ENCODE measurements around the gene CFAP61. TPM values are rescaled to one million over a fixed set of nuclear protein-coding genes. Genes with fewer than 3 reads are reported as not detected.
A peak's percentile ranks its signal among the peaks of the same experiment; 100 is the strongest.

Gene CFAP61
- total RNA-seq, 1 donor from 2014 or later = not detected

GRCh38 chr20:20060234-20060998 is 8.1 kb downstream of the CFAP61 start:
- Mint-ChIP-seq H3K27me3 (ENCODE audit: insufficient read depth) (peaks cover 15% of the 10 kb centered on the region), H3K4me1 (ENCODE audit: low read depth) (no peaks in the 10 kb centered on the region), H3K4me3 (no peak overlapping the region), H3K36me3 (ENCODE audit: low read depth) (no peaks in the 10 kb centered on the region), H3K9me3 (no peaks in the 10 kb centered on the region), H3K27ac (no peak overlapping the region)
- intact Hi-C loops (cut with micrococcal nuclease) = no loop called here
- no peak for DNase-seq (ENCODE audit: low spot score)

GRCh38 chr20:20063941-20064702 is 11.8 kb downstream of the CFAP61 start:
- Mint-ChIP-seq H3K36me3 (ENCODE audit: low read depth) (no peaks in the 10 kb centered on the region), H3K27me3 (ENCODE audit: insufficient read depth) (peaks cover 9% of the 10 kb centered on the region), H3K27ac (no peak overlapping the region), H3K4me1 (ENCODE audit: low read depth) (no peaks in the 10 kb centered on the region), H3K9me3 (no peaks in the 10 kb centered on the region), H3K4me3 (no peak overlapping the region)
- no peak for DNase-seq (ENCODE audit: low spot score)
- intact Hi-C loops (cut with micrococcal nuclease) = no loop called here

DNA sequence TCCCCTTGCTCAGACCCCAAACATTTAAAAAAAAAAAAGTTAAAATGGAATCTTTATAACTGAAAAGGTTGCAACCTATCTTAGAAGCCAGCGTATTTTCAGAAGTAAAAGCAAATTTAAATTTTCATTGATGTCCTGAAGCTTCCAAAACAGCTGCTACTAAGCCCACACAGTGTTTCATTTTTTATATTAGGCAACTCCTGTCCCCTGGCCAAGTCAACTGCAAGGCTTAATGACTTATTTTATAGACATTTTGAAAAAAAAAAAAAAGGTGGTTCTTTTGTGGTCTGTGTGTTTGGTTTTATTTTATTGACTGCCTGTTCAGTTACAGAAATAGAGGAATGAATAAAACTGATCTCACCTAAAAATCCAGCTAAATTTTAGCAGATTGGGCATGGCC is 13.0 kb downstream of the CFAP61 start:
- H3K27ac Mint-ChIP-seq = no peak overlapping the region
- H3K4me3 Mint-ChIP-seq = no peak overlapping the region
- no peaks in the 10 kb centered on the region for H3K36me3 Mint-ChIP-seq (ENCODE audit: low read depth)
- no peaks in the 10 kb centered on the region for H3K9me3 Mint-ChIP-seq
- H3K27me3 Mint-ChIP-seq (ENCODE audit: insufficient read depth) = peaks cover 9% of the 10 kb centered on the region
- DNase-seq (ENCODE audit: low spot score) = no peak
- H3K4me1 Mint-ChIP-seq (ENCODE audit: low read depth) = no peaks in the 10 kb centered on the region
- intact Hi-C loops (cut with micrococcal nuclease) = no loop called here

DNA sequence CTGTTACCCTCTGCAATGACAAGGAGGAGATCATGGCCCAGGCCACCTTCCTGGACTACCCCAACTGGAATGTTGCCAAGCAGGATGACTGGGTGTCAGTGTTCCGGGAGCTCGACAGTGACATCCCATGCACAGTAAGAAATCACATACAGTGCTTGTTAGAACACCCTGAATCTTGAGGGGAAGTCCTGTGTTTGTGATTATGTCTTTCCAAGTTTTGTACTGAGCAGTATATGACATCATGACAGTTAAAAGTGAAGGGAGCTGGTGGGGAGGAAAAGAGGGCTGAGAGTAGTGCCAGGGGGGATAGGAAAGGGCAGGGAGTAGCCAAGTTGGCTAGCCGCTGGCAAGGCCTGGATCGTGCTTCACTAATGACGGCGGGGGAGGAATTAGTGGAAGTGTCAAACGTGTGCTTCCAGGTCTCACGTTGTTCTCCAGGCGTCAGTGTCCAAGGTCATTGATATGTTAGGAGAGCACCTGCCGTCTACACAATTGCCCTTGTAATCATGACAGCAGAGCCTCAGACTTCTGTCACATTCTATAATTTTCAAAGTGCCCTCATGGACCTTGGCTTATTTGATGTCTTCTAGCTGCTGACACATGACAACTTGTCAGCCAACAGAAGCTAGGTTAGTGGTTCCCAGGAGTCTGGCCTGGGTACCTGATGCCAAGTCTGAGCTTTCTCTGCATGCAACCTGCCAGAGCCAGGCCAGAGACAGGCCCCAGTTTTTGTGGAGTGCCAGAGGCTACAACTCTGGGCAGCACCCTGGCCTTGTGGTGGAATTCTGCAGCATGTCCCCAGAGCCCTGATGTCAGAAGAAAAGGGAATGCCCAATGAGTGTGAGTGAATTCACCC is 18.8 kb downstream of the CFAP61 start:
- DNase-seq (ENCODE audit: low spot score) = no peak
- peaks cover 4% of the 10 kb centered on the region for H3K27me3 Mint-ChIP-seq (ENCODE audit: insufficient read depth)
- H3K27ac Mint-ChIP-seq = no peak overlapping the region
- no peaks in the 10 kb centered on the region for H3K4me1 Mint-ChIP-seq (ENCODE audit: low read depth)
- H3K9me3 Mint-ChIP-seq = no peaks in the 10 kb centered on the region
- intact Hi-C loops (cut with micrococcal nuclease) = no loop called here
- H3K36me3 Mint-ChIP-seq (ENCODE audit: low read depth) = no peaks in the 10 kb centered on the region
- H3K4me3 Mint-ChIP-seq = no peak overlapping the region

GRCh38 chr20:20073801-20074371 is 21.6 kb downstream of the CFAP61 start:
- no peak overlapping the region for H3K4me3 Mint-ChIP-seq
- H3K4me1 Mint-ChIP-seq (ENCODE audit: low read depth) = no peaks in the 10 kb centered on the region
- intact Hi-C loops (cut with micrococcal nuclease) = no loop called here
- no peaks in the 10 kb centered on the region for H3K36me3 Mint-ChIP-seq (ENCODE audit: low read depth)
- peaks cover 11% of the 10 kb centered on the region for H3K27me3 Mint-ChIP-seq (ENCODE audit: insufficient read depth)
- no peak overlapping the region for H3K27ac Mint-ChIP-seq
- DNase-seq (ENCODE audit: low spot score) = no peak
- H3K9me3 Mint-ChIP-seq = no peaks in the 10 kb centered on the region

- Mint-ChIP-seq H3K4me1 (ENCODE audit: low read depth) (no peaks in the 10 kb centered on the region), H3K4me3 (no peak overlapping the region), H3K27me3 (ENCODE audit: insufficient read depth) (peaks cover 17% of the 10 kb centered on the region), H3K9me3 (no peaks in the 10 kb centered on the region), H3K27ac (no peak overlapping the region), H3K36me3 (ENCODE audit: low read depth) (no peaks in the 10 kb centered on the region)
- intact Hi-C loops (cut with micrococcal nuclease) = no loop called here
- no peak for DNase-seq (ENCODE audit: low spot score)
These were observed 22.7 kb downstream of the CFAP61 start for GRCh38 chr20:20075032-20075431.

DNA sequence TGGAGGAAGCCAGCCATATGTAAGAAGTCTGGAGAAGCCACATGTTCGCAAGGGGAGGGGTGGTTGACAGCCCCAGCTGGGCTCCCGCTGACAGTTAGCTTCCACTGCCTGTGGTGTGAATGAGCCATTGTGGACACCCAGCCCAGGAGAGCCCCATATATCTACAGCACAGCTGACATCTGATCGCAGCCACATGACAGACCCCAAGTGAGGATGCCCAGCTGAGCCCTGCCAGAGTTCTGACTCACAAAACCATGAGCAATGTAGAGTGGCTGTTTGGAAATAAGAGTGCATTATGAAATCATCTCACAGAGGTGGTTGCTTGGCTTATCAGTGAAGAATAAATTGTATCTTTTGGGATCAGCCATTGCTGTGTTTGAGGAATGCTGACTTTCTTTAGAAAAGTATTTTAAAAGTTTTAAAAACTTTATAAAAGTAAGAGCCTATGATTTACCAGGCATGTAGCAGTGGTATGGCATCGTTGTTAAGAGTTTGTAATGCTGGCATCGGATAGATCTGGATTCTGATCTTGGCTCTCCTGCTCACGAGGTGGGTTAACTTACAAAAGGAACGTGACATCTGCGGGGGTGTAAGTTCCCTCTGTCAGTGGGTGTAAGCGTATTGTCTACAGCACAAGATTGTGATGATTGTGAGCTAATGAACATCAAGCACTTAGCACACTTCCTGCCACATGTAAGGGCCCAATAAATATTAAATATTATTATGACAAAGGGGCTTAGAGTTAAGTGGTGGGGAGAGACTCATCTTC is 24.1 kb downstream of the CFAP61 start:
- Mint-ChIP-seq H3K36me3 (ENCODE audit: low read depth) (no peaks in the 10 kb centered on the region), H3K9me3 (no peaks in the 10 kb centered on the region), H3K27me3 (ENCODE audit: insufficient read depth) (peaks cover 20% of the 10 kb centered on the region), H3K4me1 (ENCODE audit: low read depth) (no peaks in the 10 kb centered on the region), H3K4me3 (no peak overlapping the region), H3K27ac (no peak overlapping the region)
- intact Hi-C loops (cut with micrococcal nuclease) = no loop called here
- DNase-seq (ENCODE audit: low spot score) = no peak

DNA sequence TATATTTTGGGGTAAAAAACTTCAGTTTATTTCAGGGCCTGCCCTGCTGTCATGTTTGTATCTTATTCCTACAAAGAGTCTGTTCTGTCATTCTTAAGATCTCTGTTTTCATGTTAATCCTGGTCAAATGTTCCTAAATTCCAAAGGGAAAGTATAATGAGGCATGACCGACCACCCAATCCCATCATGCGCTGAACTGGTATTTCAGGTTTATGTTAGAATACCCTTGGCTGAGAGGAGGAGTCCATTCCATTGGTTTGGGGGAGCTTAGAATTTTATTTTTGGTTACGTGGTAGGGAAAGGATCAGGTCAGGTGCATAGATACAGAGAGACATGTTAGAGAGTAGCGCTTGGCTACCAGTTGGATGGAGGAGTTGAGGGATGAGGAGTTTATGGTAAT is 25.7 kb downstream of the CFAP61 start:
- Mint-ChIP-seq H3K9me3 (no peaks in the 10 kb centered on the region), H3K36me3 (ENCODE audit: low read depth) (no peaks in the 10 kb centered on the region), H3K27me3 (ENCODE audit: insufficient read depth) (peaks cover 16% of the 10 kb centered on the region), H3K4me1 (ENCODE audit: low read depth) (no peaks in the 10 kb centered on the region), H3K27ac (no peak overlapping the region), H3K4me3 (no peak overlapping the region)
- no peak for DNase-seq (ENCODE audit: low spot score)
- intact Hi-C loops (cut with micrococcal nuclease) = no loop called here

- Mint-ChIP-seq H3K27ac (no peak overlapping the region), H3K9me3 (no peaks in the 10 kb centered on the region), H3K27me3 (ENCODE audit: insufficient read depth) (peaks cover 17% of the 10 kb centered on the region), H3K4me1 (ENCODE audit: low read depth) (no peaks in the 10 kb centered on the region), H3K4me3 (no peak overlapping the region), H3K36me3 (ENCODE audit: low read depth) (no peaks in the 10 kb centered on the region)
- intact Hi-C loops (cut with micrococcal nuclease) = no loop called here
- no peak for DNase-seq (ENCODE audit: low spot score)
These were observed 26.9 kb downstream of the CFAP61 start for GRCh38 chr20:20079102-20079784.

DNA sequence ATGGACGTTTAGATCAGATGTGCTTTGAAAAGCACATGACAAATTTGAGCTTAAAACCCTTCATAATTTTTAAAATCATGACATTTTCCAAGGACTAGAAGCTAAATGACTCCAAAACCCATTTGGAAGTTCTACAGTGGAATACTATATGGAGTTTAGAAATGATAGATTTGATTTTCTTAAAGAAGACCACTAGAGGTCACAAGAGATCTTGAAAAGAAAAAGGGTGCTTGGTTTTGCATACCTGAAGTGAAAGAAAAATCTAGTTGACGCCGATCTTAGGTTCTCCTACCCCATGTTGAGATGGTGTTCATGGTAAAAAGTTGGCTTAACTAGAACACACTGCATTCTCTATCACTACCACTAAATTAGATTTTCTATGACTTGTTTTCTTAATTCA is 31.5 kb downstream of the CFAP61 start:
- Mint-ChIP-seq H3K27me3 (ENCODE audit: insufficient read depth) (peaks cover 14% of the 10 kb centered on the region), H3K9me3 (no peaks in the 10 kb centered on the region), H3K27ac (no peak overlapping the region), H3K36me3 (ENCODE audit: low read depth) (no peaks in the 10 kb centered on the region), H3K4me1 (ENCODE audit: low read depth) (no peaks in the 10 kb centered on the region), H3K4me3 (peak overlapping the region; percentile 54)
- intact Hi-C loops (cut with micrococcal nuclease) = loop anchor here (1.0 to 5.0 kb wide), 4 partner anchors 153 to 509 kb away; no protein-coding TSS in a partner anchor
- DNase-seq (ENCODE audit: low spot score) = no peak

DNA sequence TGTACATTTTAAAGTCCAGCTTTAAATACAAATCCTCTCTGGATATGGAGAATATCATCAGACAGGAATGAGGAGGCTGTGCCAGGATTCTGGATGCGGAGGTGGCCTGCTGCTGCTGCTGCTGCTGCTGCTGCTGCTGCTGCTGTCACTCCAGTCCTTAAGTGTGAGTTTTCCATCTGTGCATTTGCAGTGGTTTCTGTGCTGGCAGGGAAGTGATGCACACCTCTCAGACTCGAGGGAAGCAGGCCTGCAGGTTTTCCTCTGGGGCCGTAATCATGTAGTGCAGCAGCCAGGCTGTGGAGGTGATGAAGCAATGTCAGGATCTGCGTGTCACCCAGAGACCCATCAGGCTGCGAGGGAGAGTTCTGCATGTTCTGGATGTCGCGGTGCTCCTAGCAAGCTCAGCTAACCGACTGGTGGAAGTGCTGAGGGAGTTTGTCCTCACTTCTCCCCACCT is 32.0 kb downstream of the CFAP61 start:
- no peak for DNase-seq (ENCODE audit: low spot score)
- Mint-ChIP-seq H3K27ac (no peak overlapping the region), H3K4me3 (peak overlapping the region; percentile 54), H3K27me3 (ENCODE audit: insufficient read depth) (peaks cover 11% of the 10 kb centered on the region), H3K4me1 (ENCODE audit: low read depth) (no peaks in the 10 kb centered on the region), H3K36me3 (ENCODE audit: low read depth) (no peaks in the 10 kb centered on the region), H3K9me3 (no peaks in the 10 kb centered on the region)
- intact Hi-C loops (cut with micrococcal nuclease) = loop anchor here (1.0 to 5.0 kb wide), 3 partner anchors 153 to 484 kb away; no protein-coding TSS in a partner anchor
